ENCODE measurements around the gene HMBS.

The HMBS gene

GRCh38 chr11:119048644-119049043 lies 36.0 kb upstream of the HMBS start:
- Histone ChIP-seq H3K27ac (ENCODE audit: low read depth, low read length) (no peak overlapping the region), H2BK120ac (ENCODE audit: insufficient read depth, low read length, poor library complexity) (no peak overlapping the region), H4K12ac (ENCODE audit: low read depth, low read length) (no peak overlapping the region), H3K4me3 (ENCODE audit: low read depth, low read length) (no peak overlapping the region), H3K4ac (ENCODE audit: low read depth, low read length) (no peak overlapping the region), H3K18ac (ENCODE audit: low read length) (no peak overlapping the region), H3K9ac (ENCODE audit: low read length) (no peak overlapping the region), H4K91ac (ENCODE audit: low read depth, low read length) (no peak overlapping the region), H2BK12ac (ENCODE audit: low read length) (no peak overlapping the region), H3K23ac (ENCODE audit: low read length) (no peak overlapping the region), H3K9me3 (ENCODE audit: insufficient read depth, low read depth, low read length) (peaks cover 1% of the 10 kb centered on the region), H2AK5ac (ENCODE audit: low read length) (no peak overlapping the region), H3K79me2 (ENCODE audit: control insufficient read depth, insufficient read depth, low read length, poor library complexity) (no peaks in the 10 kb centered on the region), H2AFZ (ENCODE audit: insufficient read depth, low read length, poor library complexity) (no peak overlapping the region), H3K36me3 (ENCODE audit: control insufficient read depth in 1 of 2, insufficient read depth in 2 of 2, low read length in 2 of 2) (peaks cover 72 to 84% of the 10 kb centered on the region in 2 experiments), H3K79me1 (ENCODE audit: low read length) (no peaks in the 10 kb centered on the region), H3K4me2 (ENCODE audit: low read length) (no peak overlapping the region), H3K14ac (ENCODE audit: low read length) (no peak overlapping the region), H4K8ac (ENCODE audit: low read depth, low read length) (no peak overlapping the region), H3K4me1 (ENCODE audit: control insufficient read depth in 1 of 2, insufficient read depth in 2 of 2, low read length in 2 of 2) (no peaks in the 10 kb centered on the region), H2BK5ac (ENCODE audit: low read depth, low read length, poor library complexity) (no peak overlapping the region), H3K27me3 (ENCODE audit: insufficient read depth, low read length) (no peaks in the 10 kb centered on the region)
- DNase-seq, result no peak
- WGBS (ENCODE audit: extremely low coverage, insufficient coverage, insufficient read length), result no CpG with 5 or more reads among the region's 9 CpGs

- Histone ChIP-seq H2BK120ac (ENCODE audit: insufficient read depth, low read length, poor library complexity) (no peak overlapping the region), H3K27ac (ENCODE audit: low read depth, low read length) (no peak overlapping the region), H3K14ac (ENCODE audit: low read length) (no peak overlapping the region), H3K23ac (ENCODE audit: low read length) (no peak overlapping the region), H2AK5ac (ENCODE audit: low read length) (no peak overlapping the region), H2AFZ (ENCODE audit: insufficient read depth, low read length, poor library complexity) (no peak overlapping the region), H3K9ac (ENCODE audit: low read length) (no peak overlapping the region), H3K79me1 (ENCODE audit: low read length) (no peaks in the 10 kb centered on the region), H3K18ac (ENCODE audit: low read length) (no peak overlapping the region), H3K36me3 (ENCODE audit: control insufficient read depth in 1 of 2, insufficient read depth in 2 of 2, low read length in 2 of 2) (peaks cover 76 to 88% of the 10 kb centered on the region in 2 experiments), H3K4me3 (ENCODE audit: low read depth, low read length) (no peak overlapping the region), H3K27me3 (ENCODE audit: insufficient read depth, low read length) (no peaks in the 10 kb centered on the region), H3K9me3 (ENCODE audit: insufficient read depth, low read depth, low read length) (peaks cover 1% of the 10 kb centered on the region), H3K4me2 (ENCODE audit: low read length) (no peak overlapping the region), H2BK12ac (ENCODE audit: low read length) (no peak overlapping the region), H3K4me1 (ENCODE audit: control insufficient read depth in 1 of 2, insufficient read depth in 2 of 2, low read length in 2 of 2) (no peaks in the 10 kb centered on the region), H4K12ac (ENCODE audit: low read depth, low read length) (no peak overlapping the region), H2BK5ac (ENCODE audit: low read depth, low read length, poor library complexity) (no peak overlapping the region), H4K8ac (ENCODE audit: low read depth, low read length) (no peak overlapping the region), H3K4ac (ENCODE audit: low read depth, low read length) (no peak overlapping the region), H4K91ac (ENCODE audit: low read depth, low read length) (no peak overlapping the region), H3K79me2 (ENCODE audit: control insufficient read depth, insufficient read depth, low read length, poor library complexity) (no peaks in the 10 kb centered on the region)
- WGBS (ENCODE audit: extremely low coverage, insufficient coverage, insufficient read length), result no CpG with 5 or more reads among the region's 7 CpGs
- no peak for DNase-seq
Measured at GRCh38 chr11:119049081-119049480, 35.6 kb upstream of the HMBS start.

DNA sequence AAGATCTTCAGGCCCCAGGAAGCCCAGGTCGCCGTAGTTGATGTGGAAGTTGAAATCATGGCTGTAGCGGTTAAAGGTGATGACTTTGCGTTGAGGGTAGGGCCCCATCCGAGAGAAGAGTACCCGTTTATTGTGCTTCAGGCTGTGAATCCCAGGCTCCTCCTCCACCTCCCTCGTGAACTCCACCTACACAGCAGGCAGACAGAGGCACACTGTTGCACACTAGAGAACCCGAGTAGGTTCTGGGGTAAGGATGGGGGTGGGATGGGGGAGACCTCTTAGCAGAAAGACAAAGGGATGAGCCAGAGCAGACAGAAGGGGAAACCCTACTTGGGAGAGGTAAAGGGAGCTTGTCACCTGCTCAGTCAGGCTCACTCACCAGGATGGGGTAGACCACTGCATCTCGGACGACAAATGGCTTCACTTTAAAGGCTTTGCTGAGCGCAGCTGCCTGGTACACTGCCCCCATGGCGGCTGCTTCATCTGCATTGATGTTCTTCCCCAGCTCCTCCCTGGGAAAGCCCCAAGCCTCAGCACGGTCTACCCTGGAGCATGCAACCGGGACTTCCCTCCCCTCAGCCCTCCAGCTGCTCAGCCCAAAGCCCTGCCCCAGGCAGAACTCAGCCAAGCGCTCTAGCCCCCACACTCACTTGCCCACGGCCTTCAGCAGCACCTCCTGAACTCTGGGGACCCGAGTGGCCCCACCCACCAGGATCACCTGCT lies 33.1 kb upstream of the HMBS start:
- Histone ChIP-seq H3K14ac (ENCODE audit: low read length) (no peak overlapping the region), H4K91ac (ENCODE audit: low read depth, low read length) (no peak overlapping the region), H2BK120ac (ENCODE audit: insufficient read depth, low read length, poor library complexity) (no peak overlapping the region), H3K27ac (ENCODE audit: low read depth, low read length) (no peak overlapping the region), H3K9me3 (ENCODE audit: insufficient read depth, low read depth, low read length) (peaks cover 2% of the 10 kb centered on the region), H3K4ac (ENCODE audit: low read depth, low read length) (no peak overlapping the region), H2BK12ac (ENCODE audit: low read length) (no peak overlapping the region), H3K23ac (ENCODE audit: low read length) (no peak overlapping the region), H3K4me1 (ENCODE audit: control insufficient read depth in 1 of 2, insufficient read depth in 2 of 2, low read length in 2 of 2) (peaks cover 5 to 8% of the 10 kb centered on the region in 2 experiments), H4K8ac (ENCODE audit: low read depth, low read length) (no peak overlapping the region), H3K4me3 (ENCODE audit: low read depth, low read length) (no peak overlapping the region), H3K79me2 (ENCODE audit: control insufficient read depth, insufficient read depth, low read length, poor library complexity) (peaks cover 3% of the 10 kb centered on the region), H3K9ac (ENCODE audit: low read length) (no peak overlapping the region), H3K79me1 (ENCODE audit: low read length) (peaks cover under 1% of the 10 kb centered on the region), H3K27me3 (ENCODE audit: insufficient read depth, low read length) (no peaks in the 10 kb centered on the region), H3K18ac (ENCODE audit: low read length) (no peak overlapping the region), H2BK5ac (ENCODE audit: low read depth, low read length, poor library complexity) (no peak overlapping the region), H2AFZ (ENCODE audit: insufficient read depth, low read length, poor library complexity) (no peak overlapping the region), H2AK5ac (ENCODE audit: low read length) (no peak overlapping the region), H4K12ac (ENCODE audit: low read depth, low read length) (no peak overlapping the region), H3K4me2 (ENCODE audit: low read length) (no peak overlapping the region), H3K36me3 (ENCODE audit: control insufficient read depth in 1 of 2, insufficient read depth in 2 of 2, low read length in 2 of 2) (peaks cover 72 to 82% of the 10 kb centered on the region in 2 experiments)
- DNase-seq, result no peak
- whole genome bisulfite sequencing (ENCODE audit: extremely low coverage, insufficient coverage, insufficient read length), result no CpG with 5 or more reads among the region's 17 CpGs

DNA sequence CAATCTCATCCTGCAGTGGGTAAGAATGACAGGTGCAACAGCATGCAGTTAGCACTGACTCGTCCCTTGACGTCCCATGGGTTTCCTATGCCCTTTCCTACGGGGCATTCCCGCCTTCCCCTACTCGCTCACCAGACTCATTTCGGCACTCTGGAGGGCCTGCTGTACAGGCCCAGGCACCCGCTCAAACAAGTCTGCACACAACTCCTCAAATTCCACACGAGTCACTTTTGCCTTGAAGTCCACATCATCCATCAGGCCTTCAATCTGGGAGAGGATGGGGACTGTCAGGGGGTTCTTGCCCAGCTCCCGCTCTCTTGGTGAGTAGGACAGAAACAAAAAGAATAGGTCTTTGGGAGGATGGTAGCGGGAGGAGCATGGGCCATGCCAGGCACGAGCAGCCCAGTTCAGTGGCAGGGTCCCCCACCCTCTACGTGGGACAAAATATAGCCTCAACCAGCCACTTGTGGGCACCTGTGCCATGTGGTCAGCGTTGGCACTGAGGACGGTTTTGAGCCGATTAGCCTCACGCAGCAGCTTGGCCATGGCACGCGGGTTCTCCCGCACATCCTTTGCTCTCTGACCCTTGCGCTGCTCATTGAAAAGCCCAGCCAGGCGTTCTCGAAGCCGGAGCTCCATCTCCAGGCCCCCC lies 32.4 kb upstream of the HMBS start:
- Histone ChIP-seq H3K79me2 (ENCODE audit: control insufficient read depth, insufficient read depth, low read length, poor library complexity) (peaks cover 6% of the 10 kb centered on the region), H4K12ac (ENCODE audit: low read depth, low read length) (no peak overlapping the region), H3K27me3 (ENCODE audit: insufficient read depth, low read length) (no peaks in the 10 kb centered on the region), H2BK120ac (ENCODE audit: insufficient read depth, low read length, poor library complexity) (no peak overlapping the region), H3K14ac (ENCODE audit: low read length) (no peak overlapping the region), H4K91ac (ENCODE audit: low read depth, low read length) (no peak overlapping the region), H2AK5ac (ENCODE audit: low read length) (no peak overlapping the region), H2BK5ac (ENCODE audit: low read depth, low read length, poor library complexity) (no peak overlapping the region), H3K79me1 (ENCODE audit: low read length) (peaks cover 5% of the 10 kb centered on the region), H3K9ac (ENCODE audit: low read length) (no peak overlapping the region), H3K4me2 (ENCODE audit: low read length) (no peak overlapping the region), H3K36me3 (ENCODE audit: control insufficient read depth in 1 of 2, insufficient read depth in 2 of 2, low read length in 2 of 2) (peaks cover 68 to 76% of the 10 kb centered on the region in 2 experiments), H3K27ac (ENCODE audit: low read depth, low read length) (no peak overlapping the region), H3K4ac (ENCODE audit: low read depth, low read length) (no peak overlapping the region), H3K9me3 (ENCODE audit: insufficient read depth, low read depth, low read length) (peaks cover 2% of the 10 kb centered on the region), H4K8ac (ENCODE audit: low read depth, low read length) (no peak overlapping the region), H2AFZ (ENCODE audit: insufficient read depth, low read length, poor library complexity) (no peak overlapping the region), H3K4me3 (ENCODE audit: low read depth, low read length) (no peak overlapping the region), H3K4me1 (ENCODE audit: control insufficient read depth in 1 of 2, insufficient read depth in 2 of 2, low read length in 2 of 2) (peaks cover 5 to 8% of the 10 kb centered on the region in 2 experiments), H3K23ac (ENCODE audit: low read length) (no peak overlapping the region), H3K18ac (ENCODE audit: low read length) (no peak overlapping the region), H2BK12ac (ENCODE audit: low read length) (no peak overlapping the region)
- WGBS (ENCODE audit: extremely low coverage, insufficient coverage, insufficient read length), result no CpG with 5 or more reads among the region's 23 CpGs
- no peak for DNase-seq

All from trophoblast cell (in vitro differentiated cells and primary cell).